Ammon's horn (tissue), 1 donor: ENCODE data around the gene VPS35.
"Not testable (repeated sequence)": the region's sequence is repeated elsewhere in the genome, so short reads cannot be mapped to it uniquely, and the experiment has no call there.

Source experiments
- DNase-seq: peaks from one replicate; pipeline ENCODE4 v3.0.0-alpha.2; 2016; ENCODE audit warnings: low spot score

Gene VPS35

GRCh38 chr16:46658925-46659324 lies 30.1 kb downstream of the VPS35 start:
- DNase-seq = peak; percentile 70

GRCh38 chr16:46651305-46651704 lies 37.7 kb downstream of the VPS35 start:
- DNase-seq = no peak

DNA sequence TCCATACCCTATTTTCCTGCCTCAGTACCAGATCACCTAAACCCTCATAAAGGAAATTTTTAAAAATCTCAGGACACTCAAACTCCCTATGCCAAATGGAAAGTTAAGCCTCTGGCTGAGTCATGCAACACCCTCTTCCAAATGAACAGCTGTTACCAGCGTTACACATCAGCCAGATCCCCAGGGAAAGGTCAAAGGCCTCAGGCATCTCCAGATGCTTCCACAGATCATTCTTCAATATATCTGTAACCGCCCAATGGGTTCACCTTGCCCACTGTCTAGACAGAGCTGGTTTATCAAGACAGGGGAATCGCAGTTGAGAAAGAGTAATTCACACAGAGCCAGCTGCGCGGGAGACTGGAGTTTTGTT lies 38.7 kb downstream of the VPS35 start:
- DNase-seq = no peak

- no peak for DNase-seq
Observed at GRCh38 chr16:46649588-46650253, 39.3 kb downstream of the VPS35 start.

DNA sequence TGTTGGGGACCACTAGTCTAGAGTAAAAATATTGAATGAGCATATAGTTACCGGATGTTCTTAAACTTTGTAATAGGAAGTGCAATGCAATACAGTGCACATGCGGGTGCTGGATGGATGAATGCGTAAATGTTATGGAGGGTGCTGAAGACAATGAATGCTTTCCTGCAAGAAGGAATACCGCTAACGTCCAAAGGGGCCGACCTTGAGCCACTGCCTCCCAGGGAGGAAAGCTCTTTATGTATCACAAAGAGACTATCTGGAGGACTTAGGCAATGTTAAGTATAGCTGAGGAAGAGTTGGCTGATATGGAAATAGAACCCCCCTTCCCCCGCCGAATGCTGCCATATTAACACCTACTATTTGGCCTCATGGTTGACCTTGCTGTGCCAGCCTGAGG lies 40.3 kb downstream of the VPS35 start:
- no peak for DNase-seq

DNA sequence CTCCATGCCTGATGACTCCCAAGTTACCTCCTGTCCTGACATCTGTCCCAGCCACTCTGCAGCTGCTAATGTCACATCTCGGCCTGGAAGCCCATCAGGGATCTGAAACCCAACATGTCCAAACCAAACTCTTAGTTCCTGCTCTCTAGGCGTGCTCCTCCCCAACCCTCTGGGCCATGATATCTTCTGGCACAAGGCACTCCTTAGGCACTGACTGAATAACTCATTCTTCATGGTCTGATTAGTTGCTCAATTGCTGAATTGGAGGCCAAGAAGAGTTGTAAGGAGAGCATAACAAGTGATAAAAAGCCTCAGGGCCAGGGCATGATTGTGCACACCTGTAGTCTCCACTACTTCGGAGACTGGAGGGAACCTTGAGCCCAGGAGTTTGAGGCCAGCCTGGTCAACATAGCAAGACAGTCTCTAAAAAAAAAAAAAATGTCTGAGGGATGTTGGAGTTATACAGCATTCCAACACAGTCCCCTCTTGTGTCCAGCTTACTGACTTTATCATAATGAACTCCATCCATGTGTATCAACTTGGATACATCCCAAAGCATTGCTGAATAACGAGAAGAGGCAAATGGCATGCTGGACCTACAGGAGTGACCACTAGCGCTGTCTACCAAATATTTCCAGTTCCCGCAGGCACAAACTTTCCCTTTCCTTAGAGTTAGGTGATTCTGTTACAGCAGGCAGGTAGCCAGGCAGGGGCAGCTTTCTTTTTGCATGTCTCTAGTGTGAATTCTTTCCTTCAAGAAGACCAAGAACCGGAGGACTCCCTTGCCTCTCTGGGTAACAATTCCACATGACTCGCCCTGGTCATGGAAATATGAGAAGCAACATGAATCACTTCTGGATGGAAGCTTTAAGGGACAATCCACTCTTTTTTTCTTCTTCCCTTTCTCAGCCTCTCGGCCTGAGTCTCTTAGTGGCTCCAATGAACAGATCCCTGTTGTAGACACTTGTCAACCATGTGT lies 49.7 kb downstream of the VPS35 start:
- no peak for DNase-seq

- DNase-seq = no peak
Observed at GRCh38 chr16:46632778-46633733, 55.9 kb downstream of the VPS35 start.

- DNase-seq = no peak
Observed at GRCh38 chr16:46629331-46630219, 59.4 kb downstream of the VPS35 start.

- no peak for DNase-seq
Observed at GRCh38 chr16:46627746-46628145, 61.2 kb downstream of the VPS35 start.

DNA sequence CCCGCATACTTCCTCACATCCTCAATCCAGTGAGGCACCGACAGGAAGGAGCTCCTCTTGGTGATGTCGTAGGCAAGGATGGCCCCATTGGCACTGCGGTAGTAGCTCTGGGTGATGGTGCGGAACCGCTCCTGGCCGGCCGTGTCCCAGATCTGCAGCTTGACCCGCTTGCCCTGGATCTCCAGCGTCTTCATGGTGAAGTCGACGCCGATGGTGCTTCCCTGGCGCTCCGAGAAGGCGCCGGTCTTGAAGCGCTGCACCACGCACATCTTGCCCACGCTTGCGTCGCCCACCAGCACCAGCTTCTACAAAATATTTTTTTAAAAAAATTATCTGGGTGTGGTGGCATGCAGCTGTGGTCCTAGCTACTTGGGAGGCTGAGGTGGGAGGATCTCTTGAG lies 62.3 kb downstream of the VPS35 start:
- not testable (repeated sequence) for DNase-seq

GRCh38 chr16:46624862-46625261 lies 64.1 kb downstream of the VPS35 start:
- DNase-seq = not testable (repeated sequence)

DNA sequence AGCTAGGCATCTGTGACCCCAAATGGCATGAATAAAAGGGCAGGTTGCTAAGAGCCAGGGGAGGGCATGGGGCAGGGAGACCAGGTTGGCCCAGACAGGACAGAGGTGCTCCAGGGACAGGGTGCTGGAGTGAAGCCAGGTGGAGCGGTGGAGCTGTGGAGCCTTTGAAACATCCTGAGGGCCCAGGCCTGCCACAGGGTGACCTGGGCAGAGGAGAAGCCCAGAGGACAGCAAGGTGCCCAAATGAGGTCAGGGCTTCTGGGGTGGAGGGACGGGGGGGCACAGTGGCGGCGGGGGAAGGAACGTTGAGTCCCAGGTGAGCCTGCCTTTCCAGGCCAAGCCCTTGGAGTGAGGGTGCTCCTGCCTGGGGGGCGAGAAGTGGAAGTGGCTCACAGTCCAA lies 65.3 kb downstream of the VPS35 start:
- not testable (repeated sequence) for DNase-seq

DNA sequence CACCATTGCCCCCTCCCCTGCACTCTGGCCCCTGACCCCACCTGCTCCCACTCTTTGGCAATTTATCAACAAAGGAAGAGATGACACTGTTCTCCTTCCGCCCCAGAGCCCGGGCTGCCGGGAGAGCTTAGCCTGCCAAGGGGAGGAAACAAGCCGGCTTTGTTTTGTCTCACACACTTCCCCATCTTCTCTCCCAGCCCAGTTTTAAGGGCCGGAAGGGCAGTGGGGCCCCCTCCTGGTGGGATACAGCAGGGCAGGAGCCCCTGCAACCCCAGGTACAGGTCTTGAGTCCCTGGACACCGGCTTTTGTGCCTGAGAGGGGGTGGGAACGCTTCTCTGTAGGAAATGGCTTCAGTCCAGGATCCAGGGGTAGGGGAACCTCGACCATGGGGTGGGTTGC lies 65.7 kb downstream of the VPS35 start:
- DNase-seq = not testable (repeated sequence)

DNA sequence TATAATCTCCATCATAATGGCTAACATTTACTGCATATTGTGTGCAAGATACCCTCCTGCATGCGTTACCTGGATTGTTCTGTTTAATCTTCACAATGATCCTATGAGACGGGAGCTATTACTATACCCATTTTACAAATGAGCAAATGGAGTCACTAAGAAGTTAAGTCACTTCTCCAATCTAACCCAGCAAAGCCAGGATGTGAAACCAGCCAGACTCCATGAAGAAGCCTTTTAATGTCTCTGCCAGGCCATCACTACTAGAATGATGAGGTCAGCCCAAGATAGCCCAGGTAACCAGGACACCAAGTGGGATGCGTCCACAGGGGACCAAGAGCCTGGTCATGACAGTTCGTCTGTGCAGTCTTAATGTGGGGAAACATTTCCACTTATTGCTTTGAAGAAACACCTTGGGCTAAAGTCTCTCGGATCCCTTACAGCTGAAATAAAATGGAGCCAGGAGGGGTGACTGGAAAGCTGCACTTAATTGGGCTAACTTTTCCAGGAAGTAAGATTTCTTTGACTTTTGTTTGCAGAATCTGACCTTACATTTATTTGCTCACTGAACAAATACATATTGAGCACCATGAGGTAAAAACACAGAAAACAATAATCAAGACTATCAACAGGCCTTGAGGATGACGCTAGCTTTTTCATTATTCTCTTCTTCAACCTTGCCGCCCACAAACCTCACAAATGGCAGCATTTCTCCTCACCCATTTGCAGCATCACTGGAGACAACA lies 66.9 kb downstream of the VPS35 start:
- DNase-seq = no peak

DNA sequence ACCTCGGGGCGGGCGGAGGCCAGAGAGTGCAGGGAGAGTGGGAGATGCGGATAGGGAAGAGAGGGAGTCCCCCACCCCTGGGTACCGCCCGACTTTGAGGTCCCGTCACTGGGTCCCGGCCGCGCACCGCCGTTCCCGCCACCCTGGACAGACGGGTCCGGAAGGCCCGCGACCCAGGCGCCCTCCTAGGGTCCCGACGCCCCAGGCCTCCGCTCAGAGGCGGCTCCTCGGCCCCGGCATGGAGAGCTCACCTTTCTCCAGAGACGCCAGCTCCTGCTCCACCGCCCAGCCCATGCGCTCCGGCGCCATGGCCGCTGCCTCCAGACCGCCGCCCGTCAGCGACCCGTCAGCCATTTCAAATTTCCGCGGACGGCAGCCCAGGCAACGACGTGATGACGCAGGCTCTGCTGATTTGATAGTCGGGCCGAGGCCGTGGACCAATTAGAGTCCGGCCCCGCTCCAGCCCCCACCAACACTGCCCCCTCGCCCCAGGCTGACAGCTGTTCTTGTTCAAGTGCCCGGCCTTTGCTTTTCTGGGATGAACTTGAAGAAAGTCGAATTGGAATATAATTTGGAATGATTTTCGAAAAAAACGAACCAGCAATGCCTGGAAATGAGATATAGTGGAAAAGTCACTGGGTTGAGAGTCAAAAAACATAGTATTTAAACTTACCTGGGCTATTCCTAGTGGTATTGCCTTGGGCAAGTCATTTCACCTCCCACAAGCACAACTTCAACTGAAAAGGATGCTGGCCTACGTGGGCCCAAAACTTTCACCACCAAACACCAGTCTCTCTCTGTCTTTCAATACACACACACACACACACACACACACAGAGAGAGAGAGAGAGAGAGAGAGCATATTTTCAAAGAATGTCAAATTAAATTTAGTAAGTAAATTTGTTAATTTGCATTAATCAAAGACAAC lies 67.7 kb downstream of the VPS35 start, which contains the start of gene SHCBP1:
Gene SHCBP1, minus strand, starts transcription at position 374 of the 928 bp plus-strand sequence. Its CDS starts 20 bp downstream, at position 354.
- DNase-seq = peak; percentile 92

- no peak for DNase-seq
Observed at GRCh38 chr16:46620266-46621005, 68.5 kb downstream of the VPS35 start.

DNA sequence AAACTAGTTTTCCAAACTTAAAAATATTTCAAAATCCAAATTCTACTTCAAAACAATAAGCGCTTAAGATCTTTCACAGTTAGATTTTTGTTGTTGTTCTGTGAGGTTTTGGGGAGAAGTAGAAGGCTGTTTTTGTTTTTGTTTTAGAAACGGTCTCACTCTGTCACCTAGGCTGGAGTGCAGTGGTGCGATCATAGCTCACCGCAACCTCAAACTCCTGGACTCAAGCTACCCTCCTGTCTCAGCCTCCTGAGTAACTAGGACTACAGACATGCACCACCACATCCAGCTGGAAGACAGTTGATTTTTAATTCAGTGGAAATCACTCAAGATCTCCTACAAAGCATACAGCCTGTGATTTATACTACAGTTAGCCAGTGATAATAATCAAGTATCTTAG lies 70.5 kb downstream of the VPS35 start:
- DNase-seq = no peak

DNA sequence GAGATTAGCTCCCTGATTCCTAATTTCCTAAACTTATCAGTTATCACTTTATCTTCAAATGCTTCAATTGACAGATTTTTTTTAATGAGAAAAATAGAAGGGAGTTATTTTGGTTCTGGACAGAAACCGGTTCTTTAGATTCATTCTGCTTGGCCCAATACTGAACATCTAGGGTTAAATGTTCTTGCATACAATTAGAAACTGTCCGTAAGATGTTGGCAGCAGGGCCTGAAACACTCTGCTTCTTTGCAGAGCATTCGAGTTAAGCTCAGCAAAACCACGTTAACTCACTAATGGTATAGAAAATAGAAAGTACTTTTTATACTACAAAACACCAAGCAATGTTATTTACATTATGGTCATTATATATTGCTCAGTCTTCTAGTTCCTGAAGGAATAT lies 75.0 kb downstream of the VPS35 start:
- DNase-seq = no peak
